NB4 (cell line): Measurements from ENCODE around the gene COL23A1.

Source experiments
- MYC ChIP-seq: IDR thresholded peaks from 2 replicates; pipeline ENCODE4 v1.6.1; 2011; ENCODE audit warnings: low read depth, low read length
- POLR2A ChIP-seq: IDR thresholded peaks from 2 replicates; pipeline ENCODE4 v1.6.1; 2011; ENCODE audit warnings: mild to moderate bottlenecking; ENCODE audit not compliant: insufficient read length; ENCODE audit errors: extremely low read depth
- TF ChIP-seq, protein P1 (sequence below): IDR thresholded peaks from one replicate; pipeline ENCODE4 v1.5.1; 2012; ENCODE audit warnings: low read depth, low read length

DNA sequence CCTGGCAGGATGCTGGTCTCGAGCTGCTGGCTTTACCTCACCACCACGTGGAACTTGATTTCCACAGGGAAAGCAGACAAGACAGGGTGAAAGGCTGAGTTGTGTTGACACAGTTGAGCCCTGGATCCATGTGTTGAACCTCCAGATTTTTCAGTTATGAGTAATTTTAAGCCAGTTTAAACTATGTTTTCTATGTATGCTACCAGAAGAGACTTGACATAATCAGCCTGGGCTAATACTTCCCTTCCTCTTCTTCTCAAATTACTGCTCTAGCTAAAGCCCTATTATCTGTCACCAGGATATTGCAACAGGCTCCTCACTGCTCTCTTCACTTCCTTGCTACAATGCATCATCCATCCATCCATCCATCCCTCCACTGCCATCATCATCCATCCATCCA, 345.6 kb downstream of the COL23A1 start:
- TF ChIP-seq, protein P1, sequence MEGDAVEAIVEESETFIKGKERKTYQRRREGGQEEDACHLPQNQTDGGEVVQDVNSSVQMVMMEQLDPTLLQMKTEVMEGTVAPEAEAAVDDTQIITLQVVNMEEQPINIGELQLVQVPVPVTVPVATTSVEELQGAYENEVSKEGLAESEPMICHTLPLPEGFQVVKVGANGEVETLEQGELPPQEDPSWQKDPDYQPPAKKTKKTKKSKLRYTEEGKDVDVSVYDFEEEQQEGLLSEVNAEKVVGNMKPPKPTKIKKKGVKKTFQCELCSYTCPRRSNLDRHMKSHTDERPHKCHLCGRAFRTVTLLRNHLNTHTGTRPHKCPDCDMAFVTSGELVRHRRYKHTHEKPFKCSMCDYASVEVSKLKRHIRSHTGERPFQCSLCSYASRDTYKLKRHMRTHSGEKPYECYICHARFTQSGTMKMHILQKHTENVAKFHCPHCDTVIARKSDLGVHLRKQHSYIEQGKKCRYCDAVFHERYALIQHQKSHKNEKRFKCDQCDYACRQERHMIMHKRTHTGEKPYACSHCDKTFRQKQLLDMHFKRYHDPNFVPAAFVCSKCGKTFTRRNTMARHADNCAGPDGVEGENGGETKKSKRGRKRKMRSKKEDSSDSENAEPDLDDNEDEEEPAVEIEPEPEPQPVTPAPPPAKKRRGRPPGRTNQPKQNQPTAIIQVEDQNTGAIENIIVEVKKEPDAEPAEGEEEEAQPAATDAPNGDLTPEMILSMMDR, result no peak
- TF ChIP-seq POLR2A (no peak), MYC (no peak)
